Aorta (tissue), 5 donors: ENCODE results near the gene ITPK1. TPM values are rescaled to one million over a fixed set of nuclear protein-coding genes. Genes with fewer than 3 reads are reported as not detected.
A peak's percentile ranks its signal among the peaks of the same experiment; 100 is the strongest.

ENCODE experiments used
- ATAC-seq: fragments of 200-7000 bp; cut with Tn5 transposase; one replicate; pipeline ENCODE4 v1.9.1; 2022; ENCODE audit warnings: moderate library complexity; ENCODE audit not compliant: low FRiP score
- DNase-seq, 2 donors: peaks; one replicate each; pipeline ENCODE4 v3.0.0-alpha.2; 2020
- H3K27ac ChIP-seq, 2 donors: one replicate each; pipeline ENCODE4 v1.5.1; 2013; ENCODE audit warnings: low read length in 2 of 2, mild to moderate bottlenecking in 2 of 2, moderate library complexity in 2 of 2, control low read depth in 1 of 2, inconsistent platforms in 1 of 2, low read depth in 1 of 2
- H3K27me3 ChIP-seq, 2 donors: one replicate each; pipeline ENCODE4 v1.6.1; 2013; ENCODE audit warnings: control low read depth in 1 of 2, low read length in 1 of 2, mild to moderate bottlenecking in 1 of 2, moderate library complexity in 1 of 2; ENCODE audit not compliant: insufficient read depth in 2 of 2, control insufficient read depth in 1 of 2
- H3K36me3 ChIP-seq, 2 donors: one replicate each; pipeline ENCODE4 v1.6.1; 2013; ENCODE audit warnings: control low read depth in 1 of 2, low read length in 1 of 2, mild to moderate bottlenecking in 1 of 2; ENCODE audit not compliant: insufficient read depth in 2 of 2, control insufficient read depth in 1 of 2
- H3K4me1 ChIP-seq, 2 donors: one replicate each; pipeline ENCODE4 v1.6.1; 2013; ENCODE audit warnings: low read length in 2 of 2, control low read depth in 1 of 2, mild to moderate bottlenecking in 1 of 2, moderate library complexity in 1 of 2; ENCODE audit not compliant: insufficient read depth in 2 of 2, control insufficient read depth in 1 of 2
- H3K4me3 ChIP-seq, 2 donors: one replicate each; pipeline ENCODE4 v1.5.1; 2013; ENCODE audit warnings: low read length in 2 of 2, control low read depth in 1 of 2, mild to moderate bottlenecking in 1 of 2
- H3K9me3 ChIP-seq: one replicate; pipeline ENCODE4 v1.6.1; 2013; ENCODE audit warnings: mild to moderate bottlenecking, low read length; ENCODE audit not compliant: control insufficient read depth
- WGBS, 2 donors: extraction: QIAGEN DNeasy Blood & Tissue Kit; methylation state at CpG; one replicate each; pipeline ENCODE4 v1.1.7; 2013; 5-methylcytosine and 5-hydroxymethylcytosine counted together
- intact Hi-C, 2 donors: fragments of 100-400 bp; cut with DNase I; formaldehyde crosslinking; loops; one replicate each; pipeline versions ENCODE4 v1.14.2 to v1.15.0; 2022
- polyA plus RNA-seq, 2 donors: library from polyadenylated mRNA; stranded (reverse); fragments of 200-250 nt; gene quantifications; one replicate each; pipeline ENCODE4 v1.2.3, GENCODE V29; 2013
- total RNA-seq, 2 donors: library from RNA; stranded (reverse); fragmentation: NEBNext Ultra II Directional; extraction: Animal tissue kit (Norgen Biotek cat#: 25700); gene quantifications; one replicate each; pipeline ENCODE4 v1.2.1, GENCODE V29; 2021
- donor health status: healthy with polysubstance abuse.
- donor health status: Bipolar disorder and iron deficiency.
- donor health status: DM: no; HTN: no; CAD: no.
- donor health status: DM: no; HTN: no; CAD: no.
- donor health status: DM: yes; HTN: yes; CAD: no.

Gene ITPK1
- total and polyA plus RNA-seq, 4 donors, result 39.7 to 69.5 (median 54.2) TPM

DNA sequence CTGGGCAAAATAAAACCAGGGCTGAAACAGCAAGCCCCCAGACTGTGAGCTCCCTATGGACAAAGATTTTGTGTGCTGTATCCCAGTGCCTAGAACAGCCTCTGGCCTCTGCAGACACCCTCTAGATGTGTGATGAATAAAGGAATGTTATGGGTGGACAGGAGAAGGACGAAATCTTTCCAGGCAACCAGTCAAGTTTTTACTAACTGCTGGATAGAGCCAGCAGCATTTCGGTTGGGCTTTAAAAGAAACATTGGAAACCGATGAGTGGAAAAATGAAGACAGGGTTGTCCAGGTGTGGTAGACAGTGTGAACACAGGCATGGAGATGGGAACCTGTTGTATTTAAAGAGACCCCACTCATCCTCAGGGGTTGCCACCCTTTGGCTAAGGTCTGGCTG is 188.8 kb downstream of the ITPK1 start:
- 29 to 39% methylated on average over 3 of the region's 3 CpGs for WGBS, 2 donors
- H3K27ac ChIP-seq, result no peak overlapping the region

DNA sequence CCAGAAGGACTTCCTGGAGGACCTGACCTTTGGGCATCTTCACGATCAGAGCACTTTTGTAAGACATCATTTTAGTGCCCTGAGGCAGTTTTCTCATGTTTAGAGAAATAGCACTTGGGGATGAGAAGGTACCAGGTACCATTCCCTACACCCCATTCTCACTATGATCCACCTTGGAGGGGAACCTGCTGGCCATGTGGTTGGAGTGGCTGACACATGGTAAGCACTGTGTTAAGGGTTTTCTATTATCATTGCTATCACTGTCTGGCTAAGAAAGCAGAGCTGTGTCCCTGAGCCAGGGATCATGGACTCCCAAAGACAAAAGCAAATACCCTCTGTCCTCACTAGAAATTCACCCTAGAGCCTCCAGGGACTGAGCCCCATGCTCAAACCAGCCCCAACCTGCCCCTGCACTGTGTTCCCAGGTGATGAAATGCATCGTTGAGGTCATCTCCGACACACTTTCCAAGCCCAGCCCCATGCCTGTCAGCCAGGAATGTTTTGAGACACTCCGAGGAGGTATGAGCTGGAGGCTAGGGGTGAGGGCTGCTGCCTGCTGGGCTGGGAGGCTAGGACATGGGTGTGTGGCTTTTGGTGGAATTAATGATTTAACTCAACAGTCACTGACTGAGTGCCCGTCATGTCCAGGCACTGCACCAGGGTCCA is 189.4 kb downstream of the ITPK1 start:
- DNase-seq (no peak), ATAC-seq (no peak)
- Histone ChIP-seq H3K27me3 (peaks cover 0 to 2% of the 10 kb centered on the region in 2 donors), H3K4me1 (no peaks in the 10 kb centered on the region), H3K36me3 (no peaks in the 10 kb centered on the region), H3K4me3 (no peak overlapping the region), H3K27ac (no peak overlapping the region), H3K9me3 (no peaks in the 10 kb centered on the region)
- intact Hi-C loops, result no loop called here
- 77 to 79% methylated on average over 5 of the region's 5 CpGs for WGBS, 2 donors

More for the DNA sequence above, 188.8 kb downstream of the ITPK1 start:
- Histone ChIP-seq H3K4me1 (no peaks in the 10 kb centered on the region), H3K36me3 (no peaks in the 10 kb centered on the region), H3K4me3 (no peak overlapping the region), H3K27me3 (peaks cover 0 to 2% of the 10 kb centered on the region in 2 donors), H3K9me3 (no peaks in the 10 kb centered on the region)
- intact Hi-C loops, result no loop called here
- no peak for ATAC-seq
- DNase-seq, result no peak

DNA sequence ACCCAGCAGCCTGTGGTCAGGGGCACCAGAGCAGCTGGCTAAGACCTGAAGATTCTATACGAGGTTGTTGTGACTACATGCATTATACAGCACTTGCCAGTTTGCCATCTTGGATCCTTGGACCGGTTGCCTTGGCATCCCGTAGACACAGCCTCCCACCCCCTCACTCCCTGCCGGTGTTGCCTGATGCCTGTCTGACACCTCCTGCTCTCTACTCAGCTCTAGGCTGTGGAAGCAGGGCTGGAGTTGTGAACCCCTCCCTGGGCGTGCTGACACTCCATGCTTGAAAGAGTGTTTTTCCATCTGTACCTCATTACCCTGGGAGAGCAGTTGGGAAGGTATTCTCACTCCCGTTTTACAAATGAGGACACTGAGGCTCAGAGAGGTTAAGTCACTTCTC is 190.3 kb downstream of the ITPK1 start:
- no peak for ATAC-seq
- intact Hi-C loops, result no loop called here
- no peaks in the 10 kb centered on the region for H3K4me1 ChIP-seq
- no peak overlapping the region for H3K4me3 ChIP-seq
- no peak for DNase-seq
- 73% methylated on average over 6 of the region's 6 CpGs for WGBS, 2 donors
- no peaks in the 10 kb centered on the region for H3K36me3 ChIP-seq
- peaks cover 0 to 2% of the 10 kb centered on the region in 2 donors for H3K27me3 ChIP-seq
- no peak overlapping the region for H3K27ac ChIP-seq
- no peaks in the 10 kb centered on the region for H3K9me3 ChIP-seq

DNA sequence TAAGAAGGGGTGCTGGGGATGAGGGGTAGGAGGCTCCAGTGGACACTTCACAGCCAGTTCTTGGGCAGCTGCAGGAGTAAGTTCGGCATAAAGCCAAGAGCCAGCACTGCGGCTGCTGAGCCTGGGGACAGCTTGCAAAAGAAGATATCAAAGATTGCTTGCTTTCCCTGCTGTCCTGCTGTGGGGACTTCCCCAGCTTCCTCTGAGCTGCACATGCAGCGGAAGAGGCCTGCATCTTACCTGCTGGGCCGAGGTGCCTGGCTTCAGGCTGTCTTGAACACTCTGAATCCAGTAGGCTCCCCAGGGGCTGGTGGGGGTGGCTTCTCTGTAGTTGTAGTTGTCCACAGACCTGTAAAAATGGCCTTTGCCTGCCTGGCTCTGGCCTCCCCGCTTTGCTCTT is 191.5 kb downstream of the ITPK1 start:
- Histone ChIP-seq H3K4me1 (no peaks in the 10 kb centered on the region), H3K36me3 (no peaks in the 10 kb centered on the region), H3K4me3 (no peak overlapping the region), H3K27ac (no peak overlapping the region), H3K27me3 (peaks cover 0 to 2% of the 10 kb centered on the region in 2 donors), H3K9me3 (no peaks in the 10 kb centered on the region)
- 45 to 53% methylated on average over 5 of the region's 5 CpGs for WGBS, 2 donors
- ATAC-seq, result no peak
- DNase-seq, result no peak
- intact Hi-C loops, result no loop called here

DNA sequence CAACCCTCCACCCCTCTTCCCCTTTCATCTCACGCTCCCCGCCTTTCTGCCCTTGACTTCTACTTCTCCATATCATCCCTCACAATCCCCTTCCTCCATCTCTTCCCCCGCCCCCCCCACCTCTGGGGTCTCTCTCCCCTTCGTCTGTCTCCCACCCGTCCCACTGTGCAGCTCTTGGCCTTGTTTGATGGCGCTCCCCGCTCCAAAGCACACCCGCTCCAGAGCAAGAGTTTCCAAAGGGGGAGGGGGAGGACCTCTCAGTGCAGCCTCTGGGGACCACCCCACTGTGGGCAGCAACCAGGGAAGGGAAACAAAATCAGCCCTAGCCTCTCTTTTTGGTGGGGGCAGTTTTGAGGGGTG is 192.0 kb downstream of the ITPK1 start:
- intact Hi-C loops, result no loop called here
- DNase-seq (no peak), ATAC-seq (no peak)
- Histone ChIP-seq H3K36me3 (no peaks in the 10 kb centered on the region), H3K4me3 (no peak overlapping the region), H3K9me3 (no peaks in the 10 kb centered on the region), H3K27ac (no peak overlapping the region), H3K27me3 (peaks cover 0 to 2% of the 10 kb centered on the region in 2 donors), H3K4me1 (no peaks in the 10 kb centered on the region)
- 38 to 42% methylated on average over 8 of the region's 8 CpGs for WGBS, 2 donors

DNA sequence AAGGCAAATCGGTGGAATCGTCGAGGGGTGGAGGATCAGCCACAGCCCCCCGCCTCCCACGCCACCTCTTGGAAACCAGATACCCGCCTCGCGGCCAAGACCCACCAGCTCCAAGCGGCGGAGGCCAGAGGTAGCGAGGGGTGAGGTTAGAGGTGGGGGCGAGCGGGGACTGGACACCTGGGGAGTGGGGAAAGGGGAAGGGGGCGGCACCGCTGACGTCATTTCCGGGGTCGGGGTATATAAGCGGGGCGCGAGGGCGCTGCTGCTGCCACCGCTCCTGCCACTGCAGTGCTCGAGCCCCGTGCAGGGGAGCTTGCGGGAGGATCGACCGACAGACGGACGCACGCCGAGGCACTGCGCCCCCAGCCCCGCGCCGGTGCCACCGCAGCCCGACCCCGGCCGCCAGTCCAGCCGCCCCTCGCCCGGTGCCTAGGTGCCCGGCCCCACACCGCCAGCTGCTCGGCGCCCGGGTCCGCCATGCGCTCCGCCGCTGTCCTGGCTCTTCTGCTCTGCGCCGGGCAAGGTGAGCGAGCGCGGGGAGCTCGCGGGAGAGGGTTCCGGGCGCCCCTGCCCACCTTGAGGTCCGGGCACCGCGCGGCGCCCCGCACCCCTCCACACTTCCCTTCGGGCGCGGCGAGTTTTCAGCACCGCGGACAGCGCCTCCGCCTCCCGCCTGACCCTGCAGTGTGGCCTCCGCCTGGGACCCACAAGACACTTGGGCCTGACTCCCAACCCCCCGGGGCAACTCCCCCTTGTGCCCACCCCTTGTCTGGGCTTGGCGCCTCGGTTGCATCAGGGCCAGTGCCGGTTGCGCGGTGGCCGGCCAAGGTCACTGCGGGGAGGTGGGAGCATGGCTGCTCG is 192.6 kb downstream of the ITPK1 start, which contains the start of gene CHGA:
CHGA (plus strand) TSS at position 268 of the 861 bp plus-strand sequence; CDS start at position 478, 210 bp downstream.
- no peak within 1 kb of the TSS for H3K27ac ChIP-seq
- H3K9me3 ChIP-seq, result no peaks in the 10 kb centered on the region
- H3K27me3 ChIP-seq, result peaks cover 0 to 2% of the 10 kb centered on the region in 2 donors
- H3K36me3 ChIP-seq, result no peaks in the 10 kb centered on the region
- peak in 1 of 2 donors; percentile 88 for DNase-seq
- H3K4me3 ChIP-seq, result no peak within 1 kb of the TSS
- ATAC-seq, result peak; percentile 74
- H3K4me1 ChIP-seq, result no peaks in the 10 kb centered on the region
- intact Hi-C loops, result no loop called here
- 5% methylated on average over 51 to 86 of the region's 86 CpGs for WGBS, 2 donors

DNA sequence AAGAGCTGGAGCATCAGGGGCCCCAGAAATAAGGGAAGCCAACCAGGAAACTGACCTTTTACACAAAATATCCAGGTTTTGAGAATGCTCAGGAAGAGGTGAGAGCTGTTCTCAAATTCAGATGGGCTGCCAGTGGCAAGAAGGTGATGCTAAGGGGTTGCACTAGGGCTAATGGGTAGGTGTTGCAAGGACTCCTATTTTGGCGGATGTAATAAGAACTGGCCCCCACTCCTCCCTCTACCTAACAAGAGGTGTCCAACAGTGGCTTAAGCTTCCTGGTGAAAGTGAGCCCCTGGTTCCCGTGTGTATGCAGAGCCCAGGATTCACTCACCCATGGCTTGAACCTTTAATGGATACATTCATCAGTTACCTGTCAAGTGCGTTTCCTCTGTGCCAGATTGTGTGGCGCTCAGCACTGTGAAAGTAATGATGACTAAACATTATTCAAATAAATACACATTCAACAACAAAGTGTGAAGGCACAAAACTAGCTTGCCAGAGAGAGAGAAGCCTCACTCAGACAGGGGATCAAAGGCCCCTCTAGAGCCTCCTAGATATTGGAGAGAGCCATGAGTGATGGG is 193.5 kb downstream of the ITPK1 start:
- peaks cover 0 to 2% of the 10 kb centered on the region in 2 donors for H3K27me3 ChIP-seq
- intact Hi-C loops, result no loop called here
- no peaks in the 10 kb centered on the region for H3K36me3 ChIP-seq
- H3K9me3 ChIP-seq, result no peaks in the 10 kb centered on the region
- no peak overlapping the region for H3K27ac ChIP-seq
- DNase-seq, result no peak
- no peaks in the 10 kb centered on the region for H3K4me1 ChIP-seq
- H3K4me3 ChIP-seq, result no peak overlapping the region
- ATAC-seq, result no peak
- WGBS, 2 donors, result 40 to 53% methylated on average over 4 of the region's 4 CpGs

DNA sequence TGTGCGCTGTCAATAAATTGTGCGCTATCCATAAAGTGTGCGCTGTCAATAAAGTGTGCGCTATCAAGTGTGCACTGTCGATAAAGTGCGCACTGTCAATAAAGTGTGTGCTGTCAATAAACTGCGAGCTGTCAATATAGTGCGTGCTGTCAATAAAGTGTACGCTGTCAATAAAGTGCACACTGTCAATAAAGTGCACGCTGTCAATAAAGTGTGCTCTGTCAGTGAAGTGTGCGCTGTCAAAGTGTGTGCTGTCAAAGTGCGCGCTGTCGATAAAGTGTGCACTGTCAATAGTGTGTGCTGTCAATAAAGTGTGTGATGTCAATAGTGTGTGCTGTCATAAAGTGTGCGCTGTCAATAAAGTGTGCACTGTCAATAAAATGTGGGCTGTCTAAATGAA is 195.7 kb downstream of the ITPK1 start:
- Histone ChIP-seq H3K4me3 (no peak overlapping the region), H3K36me3 (no peaks in the 10 kb centered on the region), H3K27me3 (peaks cover 0 to 2% of the 10 kb centered on the region in 2 donors), H3K9me3 (no peaks in the 10 kb centered on the region), H3K4me1 (no peaks in the 10 kb centered on the region), H3K27ac (no peak overlapping the region)
- intact Hi-C loops, result no loop called here
- no peak for DNase-seq
- no peak for ATAC-seq
- 96% methylated on average over 15 of the region's 15 CpGs for WGBS, 2 donors
